ENCODE data around the gene TEX12.

- TF ChIP-seq POLR2A (IDR thresholded peaks at IDR 0.05) (no peak), CTCF (IDR thresholded peaks at IDR 0.05) (no peak)
Observed at GRCh38 chr11:112177589-112177988, 10.4 kb downstream of the TEX12 start.
